MM.1S (cell line): Measurements from ENCODE around the gene SOBP.

Experiments used
- CTCF ChIP-seq: fragments of 300-600 bp; sonication (generic); IDR thresholded peaks from 2 replicates; pipeline ENCODE4 v1.5.1; 2016; ENCODE audit warnings: antibody characterized with exemption, low read length, mixed read lengths
- EZH2 ChIP-seq: fragments of 300-600 bp; sonication (generic); optimal IDR thresholded peaks from 2 replicates; pipeline ENCODE3; 2017; ENCODE audit warnings: low read depth, mild to moderate bottlenecking, antibody characterized with exemption, low read length, mixed read lengths

- TF ChIP-seq CTCF = no peak
- TF ChIP-seq EZH2 = no peak
These were observed 134.6 kb downstream of the SOBP start for GRCh38 chr6:107624541-107624940.
